CD4-positive, alpha-beta memory T cell (primary cell): ENCODE data around the gene VRK3. TPM values are rescaled to one million over a fixed set of nuclear protein-coding genes. Genes with fewer than 3 reads are reported as not detected.
"Not testable (repeated sequence)": the region's sequence is repeated elsewhere in the genome, so short reads cannot be mapped to it uniquely, and the experiment has no call there.

ENCODE experiments used
- CTCF ChIA-PET: fragments of 350-600 bp; sonication (Branson Sonifier 250); formaldehyde crosslinking; loops from one replicate; lab custom pipeline; 2021; ENCODE audit warnings: inconsistent platforms; ENCODE audit not compliant: partially characterized antibody; lab: Charles Lee
- POLR2A ChIA-PET: fragments of 350-600 bp; sonication (Branson Sonifier 250); formaldehyde crosslinking; loops from one replicate; lab custom pipeline; 2021; ENCODE audit not compliant: partially characterized antibody; lab: Charles Lee
- DNase-seq, 5 donors: peaks; one replicate each; pipeline versions ENCODE4 v3.0.0 to v3.0.0-alpha.2; 2020 to 2022; ENCODE audit warnings: mixed read lengths in 1 of 5
- H3K27ac ChIP-seq: one replicate; pipeline ENCODE4 v1.7.0; 2013; ENCODE audit warnings: low read depth, low read length
- H3K27me3 ChIP-seq: 2 replicates; pipeline ENCODE4 v1.7.0; 2013; ENCODE audit warnings: mild to moderate bottlenecking, low read length, moderate library complexity; ENCODE audit not compliant: insufficient read depth
- H3K36me3 ChIP-seq: 2 replicates; pipeline ENCODE4 v1.7.0; 2013; ENCODE audit warnings: mild to moderate bottlenecking, low read length, moderate library complexity; ENCODE audit not compliant: insufficient read depth
- H3K4me1 ChIP-seq: 2 replicates; pipeline ENCODE4 v1.7.0; 2013; ENCODE audit warnings: mild to moderate bottlenecking, low read length, moderate library complexity; ENCODE audit not compliant: insufficient read depth
- H3K4me3 ChIP-seq, 2 donors: one replicate each; pipeline ENCODE4 v1.7.0; 2013; ENCODE audit warnings: low read length in 2 of 2, mild to moderate bottlenecking in 1 of 2
- H3K9me3 ChIP-seq, 2 donors: one replicate each; pipeline ENCODE4 v1.7.0; 2013; ENCODE audit warnings: low read length in 2 of 2, control low read depth in 1 of 2; ENCODE audit not compliant: control insufficient read depth in 1 of 2
- H3K27ac Mint-ChIP-seq, 7 donors: one replicate each; pipeline ENCODE4 v1.8.0; 2020 to 2021; ENCODE audit warnings: mixed read lengths in 7 of 7, mild to moderate bottlenecking in 6 of 7, inconsistent platforms in 3 of 7, moderate library complexity in 3 of 7
- H3K27me3 Mint-ChIP-seq, 2 donors: one replicate each; pipeline ENCODE4 v1.8.0; 2020 to 2021; ENCODE audit warnings: mixed read lengths in 2 of 2
- H3K36me3 Mint-ChIP-seq, 2 donors: one replicate each; pipeline ENCODE4 v1.8.0; 2020 to 2021; ENCODE audit warnings: mixed read lengths in 2 of 2, inconsistent platforms in 1 of 2, mild to moderate bottlenecking in 1 of 2
- H3K4me1 Mint-ChIP-seq, 4 donors: one replicate each; pipeline ENCODE4 v1.8.0; 2020 to 2021; ENCODE audit warnings: mixed read lengths in 4 of 4, mild to moderate bottlenecking in 1 of 4
- H3K4me3 Mint-ChIP-seq, 8 donors: one replicate each; pipeline ENCODE4 v1.8.0; 2020 to 2021; ENCODE audit warnings: mixed read lengths in 8 of 8, mild to moderate bottlenecking in 7 of 8, moderate library complexity in 6 of 8, inconsistent platforms in 3 of 8
- H3K9me3 Mint-ChIP-seq, 8 donors: one replicate each; pipeline ENCODE4 v1.8.0; 2020 to 2021; ENCODE audit warnings: mixed read lengths in 8 of 8, mild to moderate bottlenecking in 5 of 8, inconsistent platforms in 3 of 8, moderate library complexity in 1 of 8
- intact Hi-C: fragments of 100-400 bp; cut with micrococcal nuclease; formaldehyde crosslinking; loops from one replicate; pipeline ENCODE4 v1.15.1; 2023
- polyA plus RNA-seq, 2 donors: library from polyadenylated mRNA; unstranded; fragments of 300-500 nt; fragmentation: Illumina TruSeq; gene quantifications; one replicate each; pipeline ENCODE4 v1.2.3, GENCODE V29; 2021
- total RNA-seq, 2 experiments: library from RNA; stranded (reverse); gene quantifications; one replicate each; pipeline ENCODE4 v1.2.3, GENCODE V29; 2021

VRK3 gene
- total and polyA plus RNA-seq, 4 experiments from 2014 or later = 85.8 to 114 (median 108) TPM

GRCh38 chr19:49977076-49977475 is 48.1 kb downstream of the VRK3 start:
- no peaks in the 10 kb centered on the region for H3K9me3 ChIP-seq
- peaks cover 24 to 53% of the 10 kb centered on the region in 2 donors for H3K36me3 Mint-ChIP-seq
- no peak overlapping the region for H3K27ac ChIP-seq
- H3K4me3 Mint-ChIP-seq = no peak overlapping the region
- no peak overlapping the region for H3K4me3 ChIP-seq
- H3K27ac Mint-ChIP-seq = no peak overlapping the region
- intact Hi-C loops = no loop called here
- DNase-seq = no peak
- no peaks in the 10 kb centered on the region for H3K27me3 Mint-ChIP-seq
- no peaks in the 10 kb centered on the region for H3K4me1 ChIP-seq
- peaks cover 20% of the 10 kb centered on the region for H3K36me3 ChIP-seq
- H3K27me3 ChIP-seq = no peaks in the 10 kb centered on the region
- H3K4me1 Mint-ChIP-seq = no peaks in the 10 kb centered on the region
- ChIA-PET POLR2A (no interaction called here), CTCF (interaction anchor here (1.6 kb wide), 1 partner anchor 39 kb away, joined by 6 read pairs; no protein-coding TSS in a partner anchor)
- H3K9me3 Mint-ChIP-seq = no peaks in the 10 kb centered on the region

DNA sequence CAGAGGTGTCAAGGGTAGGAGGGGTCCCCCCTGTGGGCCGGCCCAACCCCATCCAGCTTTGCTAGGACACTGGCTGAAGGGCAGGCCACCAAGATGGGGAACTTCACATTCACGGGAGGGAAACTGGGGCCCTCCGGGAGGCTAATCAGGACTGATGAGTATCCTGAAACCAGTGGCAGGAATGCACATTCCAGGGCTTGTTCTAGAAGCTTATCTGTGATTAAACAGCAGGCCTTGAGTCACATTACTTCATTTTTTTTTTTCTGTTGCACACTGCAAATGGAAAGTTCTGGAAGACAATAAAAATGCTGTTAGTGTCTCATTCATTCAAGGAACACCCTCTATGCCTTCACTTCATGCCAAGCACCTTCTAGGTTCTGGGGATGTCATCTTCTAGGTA is 48.7 kb downstream of the VRK3 start:
- no peak overlapping the region for H3K27ac Mint-ChIP-seq
- CTCF ChIA-PET = interaction anchor here (1.6 kb wide), 1 partner anchor 39 kb away, joined by 6 read pairs; no protein-coding TSS in a partner anchor

DNA sequence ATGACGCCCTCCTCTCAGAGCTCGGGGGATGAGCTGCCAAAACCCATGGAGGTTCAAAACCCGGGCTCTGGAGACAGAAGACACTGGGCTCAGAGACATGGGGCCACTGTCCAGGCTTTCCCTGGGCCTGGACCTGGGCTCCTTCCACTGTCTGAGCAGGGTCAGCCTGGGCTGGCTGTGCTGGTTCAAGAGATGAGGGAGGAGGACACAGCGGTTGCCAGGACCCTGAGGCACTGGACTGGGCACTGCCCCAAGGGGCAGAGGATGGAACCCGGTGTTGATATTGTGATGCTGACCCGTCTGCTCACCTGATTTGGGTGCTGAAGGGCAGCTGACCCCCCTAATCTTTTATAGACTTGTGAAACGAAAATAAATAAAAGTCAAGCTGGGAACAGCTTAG is 50.1 kb downstream of the VRK3 start:
- H3K27ac Mint-ChIP-seq = no peak overlapping the region
- no peak overlapping the region for H3K4me3 Mint-ChIP-seq
- no peaks in the 10 kb centered on the region for H3K9me3 ChIP-seq

More for the DNA sequence above, 48.7 kb downstream of the VRK3 start:
- Histone ChIP-seq H3K4me3 (no peak overlapping the region), H3K27ac (no peak overlapping the region), H3K36me3 (peaks cover 20% of the 10 kb centered on the region), H3K4me1 (no peaks in the 10 kb centered on the region), H3K27me3 (no peaks in the 10 kb centered on the region), H3K9me3 (no peaks in the 10 kb centered on the region)
- H3K27me3 Mint-ChIP-seq = no peaks in the 10 kb centered on the region
- DNase-seq = no peak
- no peak overlapping the region for H3K4me3 Mint-ChIP-seq
- no peaks in the 10 kb centered on the region for H3K4me1 Mint-ChIP-seq
- peaks cover 20 to 49% of the 10 kb centered on the region in 2 donors for H3K36me3 Mint-ChIP-seq
- POLR2A ChIA-PET = no interaction called here
- intact Hi-C loops = no loop called here
- no peaks in the 10 kb centered on the region for H3K9me3 Mint-ChIP-seq

DNA sequence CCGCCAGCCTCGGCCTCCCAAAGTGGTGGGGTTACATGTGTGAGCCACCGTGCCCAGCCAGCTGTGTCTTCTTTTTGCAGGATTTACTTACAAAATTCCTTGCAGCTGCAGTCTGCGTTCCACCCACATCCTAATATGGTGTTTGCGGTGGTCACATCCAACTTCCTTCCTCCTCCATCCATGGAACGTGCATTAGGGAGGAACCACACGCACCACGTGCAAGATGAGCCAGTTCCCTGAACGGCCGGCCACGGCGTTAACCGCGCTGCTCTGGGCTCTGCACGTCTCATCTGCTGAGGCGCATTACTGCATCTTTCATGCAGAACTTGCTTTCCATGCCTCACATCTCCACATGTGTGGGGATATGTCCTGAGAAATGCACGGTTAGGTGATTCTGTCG is 51.2 kb downstream of the VRK3 start:
- Mint-ChIP-seq H3K27me3 (peaks cover 0 to 2% of the 10 kb centered on the region in 2 donors), H3K9me3 (no peaks in the 10 kb centered on the region), H3K36me3 (peaks cover 14 to 33% of the 10 kb centered on the region in 2 donors), H3K27ac (peak overlapping the region in 1 of 7 donors; percentile 4), H3K4me3 (no peak overlapping the region), H3K4me1 (no peaks in the 10 kb centered on the region)
- H3K36me3 ChIP-seq = peaks cover 20% of the 10 kb centered on the region
- H3K27me3 ChIP-seq = no peaks in the 10 kb centered on the region
- no peaks in the 10 kb centered on the region for H3K9me3 ChIP-seq
- no peak for DNase-seq
- no peak overlapping the region for H3K4me3 ChIP-seq
- no peaks in the 10 kb centered on the region for H3K4me1 ChIP-seq
- intact Hi-C loops = no loop called here
- CTCF ChIA-PET = no interaction called here
- POLR2A ChIA-PET = no interaction called here
- H3K27ac ChIP-seq = no peak overlapping the region

More for the DNA sequence above, 50.1 kb downstream of the VRK3 start:
- ChIA-PET POLR2A (no interaction called here), CTCF (interaction anchor here (0.6 kb wide), 1 partner anchor 61 kb away, joined by 3 read pairs; no protein-coding TSS in a partner anchor)
- H3K36me3 ChIP-seq = peaks cover 20% of the 10 kb centered on the region
- H3K27me3 ChIP-seq = no peaks in the 10 kb centered on the region
- Mint-ChIP-seq H3K36me3 (peaks cover 15 to 38% of the 10 kb centered on the region in 2 donors), H3K4me1 (no peaks in the 10 kb centered on the region), H3K27me3 (no peaks in the 10 kb centered on the region), H3K9me3 (no peaks in the 10 kb centered on the region)
- no peaks in the 10 kb centered on the region for H3K4me1 ChIP-seq
- intact Hi-C loops = no loop called here
- no peak for DNase-seq
- H3K4me3 ChIP-seq = no peak overlapping the region
- H3K27ac ChIP-seq = no peak overlapping the region

DNA sequence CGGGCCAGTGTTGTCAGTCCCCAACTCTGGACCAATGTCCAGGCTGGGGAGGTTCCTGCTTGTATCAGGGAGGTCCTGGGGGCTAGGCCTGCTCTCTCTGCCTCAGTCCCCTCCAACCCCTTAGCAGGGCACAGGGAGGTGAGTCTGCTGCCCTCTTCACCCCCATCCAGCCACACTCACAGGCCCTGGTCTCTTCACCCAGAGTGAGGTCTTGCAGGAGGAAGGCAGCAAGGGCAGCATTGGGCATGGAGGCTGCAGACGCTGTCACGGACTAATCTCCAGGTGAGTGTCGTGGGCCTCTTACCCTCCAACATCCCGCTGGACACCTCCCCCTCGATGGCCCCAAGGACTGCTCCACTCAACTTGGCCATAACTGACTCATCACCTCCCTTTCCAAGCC is 52.3 kb downstream of the VRK3 start:
- H3K27me3 Mint-ChIP-seq = peaks cover 2 to 9% of the 10 kb centered on the region in 2 donors
- H3K4me1 ChIP-seq = no peaks in the 10 kb centered on the region
- H3K9me3 ChIP-seq = no peaks in the 10 kb centered on the region
- H3K36me3 Mint-ChIP-seq = peaks cover 14 to 27% of the 10 kb centered on the region in 2 donors
- no peak for DNase-seq
- POLR2A ChIA-PET = no interaction called here
- no peaks in the 10 kb centered on the region for H3K9me3 Mint-ChIP-seq
- H3K27ac Mint-ChIP-seq = peak overlapping the region in 1 of 7 donors; percentile 77
- peaks cover 6% of the 10 kb centered on the region for H3K27me3 ChIP-seq
- CTCF ChIA-PET = no interaction called here
- intact Hi-C loops = no loop called here
- no peak overlapping the region for H3K4me3 Mint-ChIP-seq
- H3K36me3 ChIP-seq = peaks cover 14% of the 10 kb centered on the region
- H3K4me1 Mint-ChIP-seq = no peaks in the 10 kb centered on the region
- H3K4me3 ChIP-seq = no peak overlapping the region
- H3K27ac ChIP-seq = no peak overlapping the region

DNA sequence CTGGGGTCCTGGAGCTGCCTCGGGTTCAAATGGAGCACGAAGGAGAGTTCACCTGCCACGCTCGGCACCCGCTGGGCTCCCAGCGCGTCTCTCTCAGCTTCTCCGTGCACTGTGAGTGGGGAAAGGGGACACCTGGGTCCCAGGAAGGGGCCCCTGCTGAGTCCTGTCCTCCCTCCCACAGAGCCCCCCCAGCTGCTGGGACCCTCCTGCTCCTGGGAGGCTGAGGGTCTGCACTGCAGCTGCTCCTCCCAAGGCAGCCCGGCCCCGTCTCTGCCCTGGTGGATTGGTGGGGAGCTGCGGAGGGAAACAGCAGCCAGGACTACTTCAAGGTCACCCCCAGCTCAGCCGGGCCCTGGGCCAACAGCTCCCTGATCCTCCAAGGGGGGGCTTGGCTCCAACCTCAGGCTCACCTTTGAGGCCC is 53.2 kb downstream of the VRK3 start:
- Histone ChIP-seq H3K4me1 (no peaks in the 10 kb centered on the region), H3K4me3 (no peak overlapping the region), H3K36me3 (peaks cover 14% of the 10 kb centered on the region), H3K27ac (no peak overlapping the region), H3K9me3 (no peaks in the 10 kb centered on the region), H3K27me3 (peaks cover 6% of the 10 kb centered on the region)
- POLR2A ChIA-PET = no interaction called here
- H3K4me3 Mint-ChIP-seq = no peak overlapping the region
- intact Hi-C loops = no loop called here
- no peaks in the 10 kb centered on the region for H3K4me1 Mint-ChIP-seq
- H3K9me3 Mint-ChIP-seq = no peaks in the 10 kb centered on the region
- CTCF ChIA-PET = no interaction called here
- no peak overlapping the region for H3K27ac Mint-ChIP-seq
- H3K36me3 Mint-ChIP-seq = peaks cover 14 to 19% of the 10 kb centered on the region in 2 donors
- H3K27me3 Mint-ChIP-seq = peaks cover 3 to 10% of the 10 kb centered on the region in 2 donors
- DNase-seq = no peak

GRCh38 chr19:49969355-49969754 is 55.8 kb downstream of the VRK3 start:
- H3K9me3 ChIP-seq, H3K27ac Mint-ChIP-seq, POLR2A ChIA-PET, H3K9me3 Mint-ChIP-seq, H3K4me1 ChIP-seq, DNase-seq, H3K4me1 Mint-ChIP-seq, H3K36me3 ChIP-seq, intact Hi-C loops, H3K36me3 Mint-ChIP-seq, H3K4me3 Mint-ChIP-seq, H3K27ac ChIP-seq, H3K4me3 ChIP-seq, H3K27me3 ChIP-seq: not testable (repeated sequence)
- H3K27me3 Mint-ChIP-seq = peaks cover 5 to 13% of the 10 kb centered on the region in 2 donors
- CTCF ChIA-PET = interaction anchor here (0.7 kb wide), 1 partner anchor 88 kb away, joined by 3 read pairs; no protein-coding TSS in a partner anchor
